ENCODE data around the gene SOWAHA. TPM values are rescaled to one million over a fixed set of nuclear protein-coding genes. Genes with fewer than 3 reads are reported as not detected.

Gene SOWAHA
- total RNA-seq, 1 experiment from 2014 or later, result 0.78 TPM

GRCh38 chr5:132813599-132814502 is 749 bp downstream of the SOWAHA start:
- intact Hi-C loops (cut with micrococcal nuclease; ENCODE audit: unreplicated experiment), result no loop called here
- no TSS peak for BruUV-seq (replicated peaks)
- DNase-seq, result peak; percentile 52
- Mint-ChIP-seq H3K4me3 (ENCODE audit: low read depth, unreplicated experiment) (peak overlapping the region; percentile 69), H3K4me1 (ENCODE audit: low read depth, unreplicated experiment) (peaks cover 23% of the 10 kb centered on the region), H3K27ac (ENCODE audit: unreplicated experiment) (no peak overlapping the region), H3K9me3 (ENCODE audit: low read depth, unreplicated experiment) (no peaks in the 10 kb centered on the region), H3K36me3 (ENCODE audit: insufficient read depth, unreplicated experiment) (peaks cover 11% of the 10 kb centered on the region), H3K27me3 (ENCODE audit: unreplicated experiment) (no peaks in the 10 kb centered on the region)
- CTCF ChIA-PET, result interaction anchor here (0.6 to 1.6 kb wide), 7 partner anchors 12 to 571 kb away, joined by 3 to 9 read pairs (median 4); partner anchors contain the start of gene CCNI2
- no peak for TF ChIP-seq CTCF (IDR thresholded peaks at IDR 0.05; ENCODE audit: unreplicated experiment)

GRCh38 chr5:132814503-132815294 is 1.6 kb downstream of the SOWAHA start:
- H3K4me3 Mint-ChIP-seq (ENCODE audit: low read depth, unreplicated experiment), result peak overlapping the region; percentile 26
- BruUV-seq (replicated peaks), result no TSS peak
- TF ChIP-seq CTCF (IDR thresholded peaks at IDR 0.05; ENCODE audit: unreplicated experiment), result no peak
- H3K9me3 Mint-ChIP-seq (ENCODE audit: low read depth, unreplicated experiment), result no peaks in the 10 kb centered on the region
- peaks cover 11% of the 10 kb centered on the region for H3K36me3 Mint-ChIP-seq (ENCODE audit: insufficient read depth, unreplicated experiment)
- H3K27me3 Mint-ChIP-seq (ENCODE audit: unreplicated experiment), result no peaks in the 10 kb centered on the region
- H3K4me1 Mint-ChIP-seq (ENCODE audit: low read depth, unreplicated experiment), result peaks cover 15% of the 10 kb centered on the region
- no peak for DNase-seq
- intact Hi-C loops (cut with micrococcal nuclease; ENCODE audit: unreplicated experiment), result no loop called here
- H3K27ac Mint-ChIP-seq (ENCODE audit: unreplicated experiment), result no peak overlapping the region
- CTCF ChIA-PET, result no interaction called here

- Mint-ChIP-seq H3K4me1 (ENCODE audit: low read depth, unreplicated experiment) (peaks cover 18% of the 10 kb centered on the region), H3K9me3 (ENCODE audit: low read depth, unreplicated experiment) (no peaks in the 10 kb centered on the region), H3K36me3 (ENCODE audit: insufficient read depth, unreplicated experiment) (peaks cover 16% of the 10 kb centered on the region), H3K27ac (ENCODE audit: unreplicated experiment) (no peak overlapping the region), H3K27me3 (ENCODE audit: unreplicated experiment) (no peaks in the 10 kb centered on the region), H3K4me3 (ENCODE audit: low read depth, unreplicated experiment) (peak overlapping the region; percentile 26)
- CTCF ChIA-PET, result no interaction called here
- intact Hi-C loops (cut with micrococcal nuclease; ENCODE audit: unreplicated experiment), result no loop called here
- no peak for TF ChIP-seq CTCF (IDR thresholded peaks at IDR 0.05; ENCODE audit: unreplicated experiment)
- no peak for DNase-seq
- no TSS peak for BruUV-seq (replicated peaks)
Observed at GRCh38 chr5:132815454-132815853, 2.4 kb downstream of the SOWAHA start.

- H3K4me3 Mint-ChIP-seq (ENCODE audit: low read depth, unreplicated experiment), result no peak overlapping the region
- TF ChIP-seq CTCF (IDR thresholded peaks at IDR 0.05; ENCODE audit: unreplicated experiment), result no peak
- no TSS peak for BruUV-seq (replicated peaks)
- no peak overlapping the region for H3K27ac Mint-ChIP-seq (ENCODE audit: unreplicated experiment)
- H3K27me3 Mint-ChIP-seq (ENCODE audit: unreplicated experiment), result no peaks in the 10 kb centered on the region
- peaks cover 20% of the 10 kb centered on the region for H3K4me1 Mint-ChIP-seq (ENCODE audit: low read depth, unreplicated experiment)
- CTCF ChIA-PET, result no interaction called here
- no peak for DNase-seq
- H3K36me3 Mint-ChIP-seq (ENCODE audit: insufficient read depth, unreplicated experiment), result peaks cover 16% of the 10 kb centered on the region
- H3K9me3 Mint-ChIP-seq (ENCODE audit: low read depth, unreplicated experiment), result no peaks in the 10 kb centered on the region
- intact Hi-C loops (cut with micrococcal nuclease; ENCODE audit: unreplicated experiment), result no loop called here
Observed at GRCh38 chr5:132816083-132816482, 3.0 kb downstream of the SOWAHA start.

Measured in Calu3 (cell line).